Measurements from ENCODE around the gene CDC42BPG.
A peak's percentile ranks its signal among the peaks of the same experiment; 100 is the strongest.
"Not testable (repeated sequence)": the region's sequence is repeated elsewhere in the genome, so short reads cannot be mapped to it uniquely, and the experiment has no call there.

The CDC42BPG gene

DNA sequence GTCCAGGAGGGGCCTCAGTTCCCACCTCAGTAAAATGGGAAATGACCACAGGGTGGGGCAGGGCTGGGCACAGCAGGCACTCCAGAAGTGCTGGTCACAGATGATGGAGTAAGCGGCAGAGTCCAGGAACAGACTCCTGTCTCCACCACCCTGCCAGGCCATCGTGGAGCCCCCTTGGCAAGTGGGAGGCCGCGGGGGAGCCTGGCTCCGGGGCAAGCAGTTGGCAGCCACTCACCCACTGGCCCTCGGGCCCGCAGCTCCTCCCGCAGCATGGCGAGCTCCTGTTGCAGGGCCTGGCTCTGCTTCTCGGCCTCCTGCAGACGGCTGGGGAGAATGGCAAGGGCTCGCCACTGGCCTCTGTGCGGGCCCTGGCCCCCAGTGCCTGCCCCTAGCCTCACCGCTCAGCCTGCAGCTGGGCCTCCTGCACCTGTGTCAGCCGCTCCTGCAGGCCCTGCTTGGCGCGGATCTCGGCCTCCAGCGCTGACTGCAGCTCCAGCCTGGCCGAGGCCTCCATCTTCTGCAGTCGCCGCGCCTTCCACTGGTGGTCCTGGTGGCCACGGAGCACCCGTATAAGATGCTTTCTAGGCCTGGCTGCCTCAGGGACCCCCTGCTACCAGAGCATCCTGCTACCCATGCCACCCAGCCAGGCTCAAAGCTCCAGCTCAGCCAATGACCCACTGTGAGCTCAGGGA, 10.3 kb downstream of the CDC42BPG start:
- no peak for DNase-seq

DNA sequence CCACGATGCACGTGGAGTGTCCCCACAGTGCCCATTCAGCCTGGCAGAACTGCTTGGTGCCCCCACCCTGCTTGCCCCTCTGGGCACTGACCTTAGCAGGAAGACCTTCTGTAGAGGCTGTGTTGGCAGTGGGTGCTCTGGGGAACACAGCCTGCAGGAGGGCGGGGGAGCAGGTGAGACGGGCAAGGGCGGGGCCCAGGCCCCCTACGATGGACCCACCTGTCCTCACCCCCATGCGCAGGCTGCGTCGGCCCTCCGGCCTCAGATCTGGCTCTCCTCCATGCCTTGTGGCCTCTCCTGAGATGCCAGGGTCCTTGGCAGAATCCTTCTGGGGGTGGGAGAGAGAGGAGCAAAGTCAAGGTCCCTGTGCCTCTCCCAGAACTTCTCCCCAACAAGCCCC, 10.9 kb downstream of the CDC42BPG start:
- no peak for DNase-seq

DNA sequence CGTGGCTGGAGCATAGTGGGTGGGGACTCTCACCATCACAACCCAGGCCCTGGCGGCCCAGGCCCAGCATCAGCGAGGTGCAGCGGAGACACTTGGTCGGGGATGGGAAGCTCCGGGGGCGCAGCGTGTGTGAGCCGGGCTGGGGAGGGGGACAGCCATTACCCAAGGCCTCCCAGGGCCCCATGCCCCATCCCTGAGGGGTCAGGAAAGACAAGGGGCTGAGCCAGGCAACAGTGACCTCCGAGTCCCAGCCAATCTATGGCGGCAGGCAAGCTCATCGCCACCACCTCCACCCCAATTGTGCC, 11.3 kb downstream of the CDC42BPG start:
- DNase-seq: no peak

DNA sequence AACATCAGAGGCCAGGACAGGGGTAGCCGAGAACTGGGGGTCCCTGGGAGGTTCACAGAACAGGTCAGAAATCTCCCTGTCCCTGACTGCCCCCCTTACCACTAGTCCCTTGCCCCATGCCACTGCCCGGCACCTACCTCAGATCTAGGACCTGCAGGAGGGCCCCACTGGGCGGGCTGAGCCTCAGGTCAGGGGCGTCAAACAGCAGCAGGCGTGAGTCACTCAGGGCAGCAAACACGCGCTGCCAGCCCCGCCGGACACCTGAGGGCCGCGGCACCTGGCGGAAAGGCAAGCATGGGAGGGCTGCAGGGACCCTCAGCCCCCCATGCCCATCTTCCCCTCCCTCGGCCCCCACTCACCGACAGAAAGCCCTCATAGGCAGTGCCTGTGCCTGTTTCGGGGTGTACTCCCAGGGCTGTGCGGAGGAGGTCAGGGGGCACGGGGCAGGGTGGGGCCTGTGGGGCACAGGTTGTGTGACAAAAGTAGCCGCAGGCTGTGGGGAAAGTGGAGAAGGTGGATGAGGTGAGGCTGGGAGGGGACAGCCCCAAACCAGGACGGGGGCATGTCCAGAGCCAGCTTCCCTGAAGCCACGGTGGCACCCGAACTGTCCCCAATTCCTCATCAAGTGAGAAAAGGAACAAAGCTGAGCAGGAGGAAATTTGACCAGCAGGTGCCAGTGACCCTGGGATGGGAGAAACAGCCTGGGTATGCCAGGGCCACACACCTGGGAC, 11.8 kb downstream of the CDC42BPG start:
- DNase-seq: no peak

DNA sequence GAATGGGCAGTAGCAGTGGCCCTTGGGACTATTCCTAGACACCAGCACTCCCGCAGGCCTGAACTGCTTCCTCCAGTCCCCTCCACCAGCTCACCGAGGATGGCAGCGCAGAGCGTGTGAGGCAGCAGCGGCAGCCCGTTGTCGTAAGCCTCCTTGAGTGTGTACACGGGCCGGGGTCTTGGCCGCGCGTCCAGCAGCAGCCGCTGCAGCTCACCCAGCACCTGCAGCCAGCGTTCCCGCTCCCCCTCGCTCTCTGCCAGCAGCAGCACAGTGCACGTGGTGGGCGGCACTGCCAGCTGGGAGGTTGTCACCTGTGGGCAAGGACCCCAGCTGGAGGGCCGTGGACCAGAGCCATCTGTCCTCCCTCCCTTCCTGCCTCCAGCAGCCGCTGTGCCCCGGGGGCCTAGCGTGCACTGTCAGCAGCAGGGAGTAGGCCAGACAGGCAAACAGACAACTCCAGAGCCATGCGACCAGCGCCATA, 13.0 kb downstream of the CDC42BPG start:
- no peak for DNase-seq

DNA sequence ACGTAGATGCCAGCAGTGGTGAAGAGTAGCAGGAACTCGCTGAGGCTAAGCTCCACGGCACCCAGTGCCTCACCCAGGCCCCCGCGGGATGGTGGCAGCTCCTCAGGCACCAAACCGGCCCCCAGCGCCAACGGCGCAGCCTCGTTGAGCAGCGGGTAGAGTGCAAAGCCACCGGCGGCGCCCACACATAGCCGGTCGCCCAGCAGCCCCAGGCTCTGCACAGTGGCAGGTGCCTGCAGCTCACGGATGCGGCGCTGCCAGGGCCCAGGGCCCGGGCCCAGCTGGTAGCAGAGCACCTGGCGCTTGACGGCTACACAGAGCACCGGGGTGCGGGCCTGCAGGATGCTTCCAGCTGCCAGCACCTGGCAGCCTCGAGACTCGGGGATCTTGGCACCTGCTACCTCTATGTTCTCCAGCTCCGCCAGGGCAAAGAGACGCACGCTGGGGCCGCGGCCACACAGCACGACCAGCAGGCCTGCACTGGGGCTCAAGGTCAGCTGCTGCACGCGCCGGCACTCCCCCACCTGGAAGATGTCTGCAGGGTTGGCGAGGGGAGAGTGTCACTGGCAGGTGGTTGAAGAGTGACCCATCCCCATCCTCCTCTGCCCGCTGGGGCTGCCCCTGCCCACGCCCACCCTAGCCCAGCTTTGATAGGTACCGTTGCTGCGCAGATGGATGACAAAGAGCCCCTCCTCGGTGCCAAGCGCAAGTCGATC, 14.8 kb downstream of the CDC42BPG start:
- DNase-seq: no peak

DNA sequence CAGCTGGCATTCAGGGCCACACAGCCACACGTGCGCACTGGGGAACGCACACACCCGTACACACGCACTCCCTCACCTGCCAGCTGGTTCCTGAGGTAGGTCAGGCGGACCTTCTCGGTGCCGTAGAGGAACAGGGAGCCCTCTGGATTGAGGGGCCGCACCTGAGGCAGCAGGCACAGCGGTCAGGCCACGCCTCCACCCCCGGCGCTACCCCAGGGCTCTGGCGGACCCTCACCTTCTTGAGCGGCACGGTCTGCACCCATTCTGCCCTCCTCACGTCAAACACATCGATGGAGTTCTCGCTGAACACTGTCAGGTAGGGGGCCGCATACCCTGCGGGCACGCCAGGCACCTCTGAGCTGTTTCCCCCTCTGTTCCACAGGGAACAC, 17.0 kb downstream of the CDC42BPG start:
- no peak for DNase-seq

DNA sequence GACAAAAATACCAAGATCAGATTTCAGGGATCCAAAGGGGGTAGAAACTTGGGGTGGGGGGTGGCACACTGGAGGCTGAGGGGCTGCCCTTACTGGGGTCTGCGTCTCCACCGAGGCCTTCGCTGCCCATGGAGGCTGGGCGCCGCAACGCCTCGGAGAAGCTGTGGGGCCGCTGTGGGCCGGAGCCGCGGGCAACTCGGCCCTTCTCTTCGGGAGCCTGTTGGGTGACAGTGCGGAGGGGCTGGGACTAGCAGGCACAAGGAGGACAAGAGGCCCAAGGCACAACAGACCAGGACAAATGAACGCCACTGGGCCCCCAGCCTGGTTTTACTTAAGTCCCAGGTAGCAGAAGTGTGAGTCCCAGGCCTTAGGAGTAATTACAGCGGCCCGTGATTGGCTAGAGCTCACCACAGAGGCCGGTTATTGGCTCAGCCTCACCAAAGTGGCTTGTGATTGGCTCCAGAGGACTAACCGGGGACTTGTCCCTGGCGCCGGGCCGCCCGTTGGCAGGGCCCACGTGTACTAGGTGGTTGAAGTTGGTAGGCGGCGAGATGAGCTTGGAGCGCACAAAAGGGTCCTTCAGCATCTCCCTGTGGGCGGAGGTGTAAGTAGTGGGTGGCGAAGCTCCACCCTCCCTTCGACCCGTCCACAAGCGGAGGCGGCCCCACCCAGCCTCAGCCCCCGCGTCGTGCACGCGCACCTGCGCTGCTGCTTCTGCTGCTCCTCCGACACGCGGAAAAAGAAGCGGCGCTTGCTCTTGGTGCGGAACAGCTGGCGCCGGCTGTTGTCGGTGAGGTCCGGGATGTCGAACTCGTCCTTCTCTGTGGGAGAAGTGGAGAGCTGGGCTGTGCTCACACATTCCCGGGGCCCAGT, 17.6 kb downstream of the CDC42BPG start:
- DNase-seq: no peak

DNA sequence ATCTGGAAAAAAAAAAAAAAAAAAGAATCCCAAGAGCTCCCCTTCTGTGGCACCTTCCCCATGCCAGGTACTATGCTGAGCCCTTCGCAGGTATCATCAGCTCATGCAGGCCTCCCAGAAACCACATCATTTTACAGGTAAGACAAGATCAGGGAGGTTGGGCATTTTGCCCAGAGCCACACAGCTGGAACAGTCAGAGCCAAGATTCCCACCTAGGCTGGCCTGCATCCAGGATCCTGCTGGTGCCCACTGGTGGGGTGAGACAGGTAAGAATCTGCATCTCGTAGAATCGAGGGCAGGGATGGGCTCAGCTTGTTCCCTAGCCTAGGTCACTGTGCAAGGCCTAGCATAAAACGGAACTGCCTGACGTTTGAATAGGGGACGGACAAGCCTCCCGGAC, 18.4 kb downstream of the CDC42BPG start:
- no peak for DNase-seq

DNA sequence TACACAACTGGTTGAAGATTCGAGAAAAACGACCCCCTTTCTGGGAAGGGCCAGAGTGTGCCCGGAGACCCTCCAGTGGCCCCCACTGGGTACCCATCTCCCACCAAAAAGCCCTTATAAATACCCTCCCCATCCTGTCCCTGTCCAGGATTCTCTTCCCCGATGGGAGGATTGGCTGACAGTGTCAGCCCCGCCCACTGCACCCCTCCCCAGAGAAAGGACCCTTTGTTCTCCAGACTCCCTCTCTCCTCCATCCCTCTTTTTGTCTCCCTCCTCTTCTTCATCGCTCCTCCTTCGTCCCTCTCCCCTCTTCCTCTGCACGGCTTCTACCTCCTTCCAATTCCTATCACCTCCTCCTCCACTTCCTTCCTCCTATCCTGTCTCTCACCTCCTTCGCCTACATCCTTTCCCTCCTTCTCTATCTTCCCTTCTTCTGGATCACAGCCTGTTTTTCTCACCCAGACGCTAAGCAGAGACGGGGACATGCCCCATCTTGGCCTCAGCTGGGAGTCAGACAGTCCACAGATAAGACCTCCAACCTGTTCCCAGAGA, 20.8 kb downstream of the CDC42BPG start:
- DNase-seq: no peak

DNA sequence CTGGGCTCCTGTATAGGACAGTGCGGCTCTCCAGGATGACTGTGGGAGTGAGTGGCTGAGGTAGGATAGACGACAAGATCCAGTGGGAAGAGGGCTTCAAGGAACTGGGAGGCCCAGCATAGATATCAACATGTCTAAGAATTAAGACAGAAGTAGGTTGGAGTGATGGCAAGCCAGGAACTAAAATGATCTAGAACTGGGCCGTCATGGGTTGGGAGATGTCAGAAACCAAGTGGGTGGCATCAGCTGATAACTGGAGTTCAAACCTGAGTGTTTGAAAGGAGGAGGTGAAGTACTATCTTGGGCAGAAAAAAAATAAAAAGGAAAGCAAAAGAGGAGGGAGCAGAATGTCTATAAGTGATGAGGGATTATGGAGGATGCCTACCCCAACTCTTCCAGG, 27.0 kb downstream of the CDC42BPG start:
- DNase-seq: no peak

DNA sequence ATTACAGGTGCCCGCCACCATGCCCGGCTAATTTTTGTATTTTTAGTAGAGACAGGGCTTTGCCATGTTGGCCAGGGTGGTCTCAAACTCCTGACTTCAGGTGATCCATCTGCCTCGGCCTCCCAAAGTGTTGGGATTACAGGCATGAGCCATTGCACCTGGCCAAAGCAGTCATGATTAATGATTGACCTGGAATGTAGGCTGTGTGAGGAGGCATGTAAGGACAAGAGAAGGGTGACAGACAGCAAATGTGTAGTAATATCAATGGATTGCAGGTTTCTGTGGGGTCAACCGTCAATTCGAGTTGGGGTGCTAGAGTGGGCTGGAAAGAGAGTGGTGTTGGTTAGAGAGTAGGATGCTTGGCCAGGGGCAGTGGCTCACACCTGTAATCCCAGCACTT, 29.0 kb downstream of the CDC42BPG start:
- not testable (repeated sequence) for DNase-seq

DNA sequence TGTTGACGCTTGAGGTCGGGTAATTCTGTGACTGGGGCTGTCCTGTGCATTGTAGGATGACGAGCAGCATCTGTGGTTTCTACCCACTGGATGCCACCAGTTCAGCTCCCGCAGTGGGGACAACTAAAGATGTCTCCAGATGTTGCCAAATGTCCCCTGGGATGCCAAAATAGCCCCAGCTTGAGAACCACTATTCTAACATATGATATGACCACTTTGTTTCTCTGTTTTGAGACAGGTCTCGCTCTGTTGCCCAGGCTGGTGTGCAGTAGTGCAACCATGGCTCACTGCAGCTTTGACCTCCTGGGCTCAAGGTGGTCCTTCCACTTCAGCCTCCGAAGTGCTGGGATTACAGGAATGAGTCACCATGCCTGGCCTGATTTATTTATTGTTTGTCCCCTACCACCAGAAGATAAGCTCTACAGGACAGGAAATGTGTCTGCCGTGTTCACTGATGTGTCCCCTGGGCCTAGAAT, 29.7 kb downstream of the CDC42BPG start:
- no peak for DNase-seq

DNA sequence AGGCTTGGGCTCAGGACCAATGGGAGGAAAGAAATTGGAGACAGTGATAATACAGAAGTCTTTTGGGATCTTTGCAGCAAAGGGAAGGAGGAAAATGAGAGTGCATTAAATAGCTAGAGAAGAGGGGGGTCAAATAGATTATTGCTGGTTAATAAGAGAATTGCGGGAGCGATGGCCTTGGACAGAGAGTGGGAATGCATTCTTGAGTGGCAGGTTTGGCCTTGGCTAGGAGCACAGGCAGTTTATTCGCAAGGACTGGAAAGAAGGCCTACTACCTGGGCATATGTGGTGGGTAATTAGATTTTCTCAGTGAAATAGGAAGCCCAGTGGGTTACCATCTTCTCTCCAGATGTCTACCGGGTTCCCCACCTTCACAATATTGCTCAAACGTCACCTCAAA, 30.6 kb downstream of the CDC42BPG start:
- no peak for DNase-seq

DNA sequence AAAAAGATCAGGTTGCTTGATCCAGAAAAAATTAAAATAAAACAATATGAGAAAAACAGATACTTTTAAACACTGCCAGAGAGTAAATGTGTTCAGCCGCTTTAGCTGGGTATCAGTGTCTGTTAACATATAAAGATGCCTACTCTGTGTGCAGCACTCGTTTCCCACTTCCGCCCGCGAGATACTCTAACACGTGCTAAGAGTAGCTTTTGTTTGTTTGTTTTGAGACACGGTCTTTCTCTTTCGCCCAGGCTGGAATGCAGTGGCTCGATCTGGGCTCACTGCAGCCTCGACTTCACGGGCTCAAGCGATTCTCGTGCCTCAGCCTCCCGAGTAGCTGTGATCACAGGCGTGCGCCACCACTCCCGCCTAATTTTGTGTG, 33.6 kb downstream of the CDC42BPG start:
- no peak for DNase-seq

DNA sequence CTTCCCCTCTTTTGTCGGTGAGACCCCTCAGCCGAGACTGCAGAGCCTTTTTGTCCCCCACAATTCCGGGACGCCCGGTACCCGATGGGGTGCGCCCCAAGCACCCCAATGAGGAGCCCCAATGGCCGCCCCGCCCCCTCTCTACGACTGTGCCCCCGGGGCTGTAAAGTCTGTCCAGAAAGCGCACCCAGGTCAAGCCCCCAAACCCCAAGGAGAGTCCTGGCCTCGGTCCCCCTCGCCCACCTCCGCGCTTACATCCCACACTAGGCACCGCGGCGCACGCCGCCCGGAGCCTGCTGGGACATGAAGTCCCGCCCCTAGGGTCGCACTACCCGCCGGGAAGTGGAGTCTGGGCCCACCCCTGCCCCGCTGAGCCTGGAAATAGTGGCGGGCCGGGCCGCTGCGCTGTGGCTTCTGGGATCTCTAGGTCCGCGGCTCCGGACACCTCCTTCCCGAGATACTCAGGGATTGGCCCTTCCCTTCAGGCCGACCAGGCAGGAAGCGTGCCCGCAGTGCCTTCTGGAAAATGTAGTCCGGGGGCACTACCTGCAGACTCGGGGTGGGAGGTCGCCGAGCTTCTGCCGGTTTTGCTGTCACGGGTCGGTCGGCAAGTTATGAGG, 34.1 kb downstream of the CDC42BPG start, which contains the start of gene MEN1:
TSS of gene MEN1 (minus strand) at position 281 of the 620 bp plus-strand sequence. CDS start 442 bp downstream, outside the sequence.
- DNase-seq: peak; percentile 98

DNA sequence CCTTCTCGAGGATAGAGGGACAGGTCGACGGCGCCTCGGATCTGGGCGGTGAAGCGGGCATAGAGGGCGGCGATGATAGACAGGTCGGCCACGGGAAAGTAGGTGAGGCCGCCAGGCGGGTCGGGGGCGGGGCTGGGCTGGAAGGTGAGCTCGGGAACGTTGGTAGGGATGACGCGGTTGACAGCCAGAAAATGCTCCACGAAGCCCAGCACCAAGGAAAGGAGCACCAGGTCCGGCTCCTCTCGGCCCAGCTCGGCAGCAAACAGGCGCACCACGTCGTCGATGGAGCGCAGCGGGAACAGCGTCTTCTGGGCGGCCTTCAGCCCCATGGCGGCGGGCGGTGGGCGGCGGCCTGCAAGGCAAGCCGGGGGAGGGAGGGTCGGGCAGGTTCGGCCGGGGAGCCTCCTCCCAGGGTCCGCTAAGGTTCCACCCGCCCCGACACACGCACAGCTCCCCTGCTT, 34.6 kb downstream of the CDC42BPG start:
- DNase-seq: peak; percentile 30

DNA sequence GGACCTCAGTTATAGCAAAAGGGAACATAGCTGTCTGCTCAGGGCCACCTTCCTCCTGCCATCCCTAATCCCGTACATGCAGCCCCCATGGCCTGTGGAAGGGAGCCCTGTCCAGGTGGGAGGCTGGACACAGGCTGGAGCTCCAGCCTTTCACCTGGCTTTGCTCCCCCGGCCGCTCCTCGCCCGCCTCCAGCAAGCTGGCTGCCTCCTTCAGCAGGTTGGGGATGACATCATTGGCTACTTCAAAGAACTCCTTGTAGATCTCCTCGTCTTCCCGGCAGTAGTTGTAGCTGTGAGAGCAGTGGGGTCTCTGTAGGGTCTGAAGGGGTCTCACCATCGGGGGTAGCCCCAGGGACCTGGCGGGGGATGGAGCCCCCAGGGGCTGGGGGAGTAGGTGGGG, 39.0 kb downstream of the CDC42BPG start:
- DNase-seq: no peak

DNA sequence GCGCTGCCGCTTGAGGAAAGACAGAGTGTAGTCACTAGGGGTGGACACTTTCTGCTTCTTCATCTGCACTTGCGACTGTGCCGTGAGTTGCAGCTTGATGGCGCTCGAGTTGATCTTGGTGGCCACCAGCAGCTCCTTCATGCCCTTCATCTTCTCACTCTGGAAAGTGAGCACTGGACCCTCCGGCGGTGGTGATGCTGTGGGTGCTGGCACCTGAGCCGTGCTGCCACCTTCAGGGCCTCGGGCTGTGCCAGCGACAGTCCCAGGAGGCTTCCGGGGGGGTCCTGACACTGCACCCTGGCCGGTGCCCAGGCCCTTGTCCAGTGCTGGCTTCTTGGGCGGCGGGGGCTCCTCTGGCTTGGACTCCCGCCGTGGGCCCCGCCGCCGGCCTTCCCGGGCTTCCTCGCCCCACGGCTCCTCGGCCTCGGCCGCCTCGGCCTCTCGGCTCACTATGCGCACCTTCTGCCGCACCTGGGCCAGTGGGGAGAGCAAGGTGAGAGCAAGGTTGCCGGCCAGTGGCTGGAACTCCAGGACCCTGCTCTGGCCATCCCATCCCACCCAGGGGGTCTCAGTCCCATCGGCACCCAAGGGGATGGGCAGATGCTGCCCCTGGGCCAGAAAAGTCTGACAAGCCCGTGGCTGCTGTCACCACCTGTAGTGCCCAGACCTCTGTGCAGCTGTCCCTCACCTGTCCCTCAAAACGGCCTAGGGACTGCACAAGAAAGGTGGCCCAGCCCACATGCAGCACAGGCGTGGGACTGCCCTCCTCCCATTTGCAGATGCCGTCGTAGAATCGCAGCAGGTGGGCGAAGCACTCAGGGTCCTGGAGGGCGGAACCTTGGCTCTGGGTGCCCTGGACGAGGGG, 39.9 kb downstream of the CDC42BPG start:
- DNase-seq: peak; percentile 39

DNA sequence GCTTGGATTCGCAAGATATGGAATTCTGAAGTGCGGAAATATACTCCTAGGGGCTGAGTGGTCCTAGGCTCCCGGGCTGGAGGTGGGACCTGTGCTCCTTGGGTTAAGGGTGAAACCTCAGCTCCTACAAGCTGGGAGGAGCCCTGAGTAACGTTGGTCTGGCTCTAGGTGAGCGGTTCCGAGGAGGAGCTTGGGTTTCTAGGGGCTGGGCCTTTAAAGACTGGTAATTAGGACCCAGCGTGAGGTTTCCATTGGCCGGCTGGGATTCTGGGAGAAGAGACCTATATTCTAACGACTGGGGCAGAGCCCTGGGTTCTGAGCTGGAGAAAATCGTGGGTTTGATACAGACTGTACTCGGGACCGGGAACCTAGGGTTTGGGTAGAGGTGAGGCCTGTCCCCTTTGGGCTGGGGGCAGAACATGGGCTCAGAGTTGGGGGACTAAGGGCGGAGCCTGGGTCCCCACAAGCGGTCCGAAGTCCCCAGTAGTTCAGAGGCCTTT, 40.6 kb downstream of the CDC42BPG start:
- no peak for DNase-seq
